Muscle of leg (tissue), 11 donors: ENCODE measurements around the gene SYT2. TPM values are rescaled to one million over a fixed set of nuclear protein-coding genes. Genes with fewer than 3 reads are reported as not detected.
"Not testable (repeated sequence)": the region's sequence is repeated elsewhere in the genome, so short reads cannot be mapped to it uniquely, and the experiment has no call there.

Source experiments
- DNase-seq: peaks from one replicate; pipeline ENCODE4 v3.0.0; 2013
- H3K27ac ChIP-seq: one replicate; pipeline ENCODE4 v1.5.1; 2013; ENCODE audit warnings: mild to moderate bottlenecking, low read length, control low read depth
- H3K27me3 ChIP-seq: one replicate; pipeline ENCODE4 v1.6.1; 2013; ENCODE audit warnings: low read length; ENCODE audit not compliant: control insufficient read depth, insufficient read depth
- H3K36me3 ChIP-seq: one replicate; pipeline ENCODE4 v1.6.1; 2013; ENCODE audit warnings: low read length; ENCODE audit not compliant: control insufficient read depth, insufficient read depth
- H3K4me1 ChIP-seq: one replicate; pipeline ENCODE4 v1.6.1; 2013; ENCODE audit warnings: low read length; ENCODE audit not compliant: control insufficient read depth, insufficient read depth
- H3K4me3 ChIP-seq: one replicate; pipeline ENCODE4 v1.5.1; 2013; ENCODE audit warnings: low read length, control low read depth
- H3K9me3 ChIP-seq: replicated peaks from 2 replicates; pipeline ENCODE4 v1.6.1; 2013; ENCODE audit warnings: low read depth, low read length; ENCODE audit not compliant: control insufficient read depth
- WGBS: methylation state at CpG from one replicate; pipeline ENCODE4 v1.1.5; 2013; ENCODE audit warnings: missing lambda C conversion rate; ENCODE audit not compliant: insufficient coverage; 5-methylcytosine and 5-hydroxymethylcytosine counted together
- polyA plus RNA-seq, 8 donors: library from polyadenylated mRNA; unstranded; fragments of 120-200 nt; gene quantifications; one replicate each; pipeline versions ENCODE4 v1.2.1 to v1.2.3, GENCODE V29; 2013; ENCODE audit warnings: inconsistent platforms in 1 of 8, low replicate concordance in 1 of 8; ENCODE audit not compliant: insufficient read length in 8 of 8, insufficient read depth in 1 of 8
- total RNA-seq: library from RNA; stranded (reverse); fragments of 120-200 nt; gene quantifications from one replicate; pipeline ENCODE4 v1.2.4, GENCODE V29; 2013

The SYT2 gene
- total and polyA plus RNA-seq, 9 donors: 0.04 to 0.63 (median 0.33) TPM

- 42% methylated on average over 7 of the region's 11 CpGs for WGBS
- Histone ChIP-seq H3K4me3 (no peak overlapping the region), H3K9me3 (no peaks in the 10 kb centered on the region), H3K36me3 (no peaks in the 10 kb centered on the region), H3K27me3 (peaks cover 4% of the 10 kb centered on the region), H3K4me1 (peaks cover 36% of the 10 kb centered on the region), H3K27ac (peak overlapping the region; percentile 51)
- DNase-seq: peak; percentile 79
These were observed 94.5 kb downstream of the SYT2 start for GRCh38 chr1:202615501-202616354.

GRCh38 chr1:202615208-202615500 is 95.1 kb downstream of the SYT2 start:
- not testable (repeated sequence) for H3K27me3 ChIP-seq, H3K9me3 ChIP-seq, H3K36me3 ChIP-seq, DNase-seq, H3K4me3 ChIP-seq
- no CpG with 5 or more reads among the region's 1 CpG for WGBS
- H3K27ac ChIP-seq: peak overlapping the region; percentile 51
- H3K4me1 ChIP-seq: peaks cover 36% of the 10 kb centered on the region

GRCh38 chr1:202614363-202615207 is 95.7 kb downstream of the SYT2 start:
- peak; percentile 58 for DNase-seq
- WGBS: 54% methylated on average over 9 of the region's 11 CpGs
- H3K4me3 ChIP-seq, H3K36me3 ChIP-seq, H3K27me3 ChIP-seq, H3K9me3 ChIP-seq: not testable (repeated sequence)
- Histone ChIP-seq H3K27ac (peak overlapping the region; percentile 51), H3K4me1 (peaks cover 36% of the 10 kb centered on the region)

- no CpG with 5 or more reads among the region's 4 CpGs for WGBS
- H3K4me3 ChIP-seq: no peak overlapping the region
- H3K4me1 ChIP-seq: peaks cover 29% of the 10 kb centered on the region
- no peak for DNase-seq
- H3K27ac ChIP-seq: no peak overlapping the region
- no peaks in the 10 kb centered on the region for H3K27me3 ChIP-seq
- no peaks in the 10 kb centered on the region for H3K36me3 ChIP-seq
- no peaks in the 10 kb centered on the region for H3K9me3 ChIP-seq
These were observed 96.7 kb downstream of the SYT2 start for GRCh38 chr1:202613571-202613970.

- WGBS: no CpG with 5 or more reads among the region's 3 CpGs
- not testable (repeated sequence) for H3K27ac ChIP-seq, H3K36me3 ChIP-seq, H3K9me3 ChIP-seq, H3K4me3 ChIP-seq, H3K27me3 ChIP-seq, DNase-seq
- peaks cover 26% of the 10 kb centered on the region for H3K4me1 ChIP-seq
These were observed 98.2 kb downstream of the SYT2 start for GRCh38 chr1:202612036-202612435.

GRCh38 chr1:202605515-202605914 is 104.7 kb downstream of the SYT2 start:
- no peaks in the 10 kb centered on the region for H3K27me3 ChIP-seq
- H3K4me3 ChIP-seq: no peak overlapping the region
- H3K27ac ChIP-seq: no peak overlapping the region
- H3K4me1 ChIP-seq: no peaks in the 10 kb centered on the region
- WGBS: no CpG with 5 or more reads among the region's 5 CpGs
- peaks cover 22% of the 10 kb centered on the region for H3K36me3 ChIP-seq
- no peak for DNase-seq
- no peaks in the 10 kb centered on the region for H3K9me3 ChIP-seq

- Histone ChIP-seq H3K4me3 (no peak overlapping the region), H3K9me3 (no peaks in the 10 kb centered on the region), H3K36me3 (peaks cover 27% of the 10 kb centered on the region), H3K4me1 (peaks cover 5% of the 10 kb centered on the region), H3K27ac (no peak overlapping the region), H3K27me3 (no peaks in the 10 kb centered on the region)
- WGBS: no CpG with 5 or more reads among the region's 2 CpGs
- no peak for DNase-seq
These were observed 106.8 kb downstream of the SYT2 start for GRCh38 chr1:202603435-202603834.

GRCh38 chr1:202600432-202601041 is 109.7 kb downstream of the SYT2 start:
- no peak overlapping the region for H3K4me3 ChIP-seq
- H3K27ac ChIP-seq: no peak overlapping the region
- peaks cover 5% of the 10 kb centered on the region for H3K4me1 ChIP-seq
- DNase-seq: no peak
- H3K9me3 ChIP-seq: no peaks in the 10 kb centered on the region
- peaks cover 30% of the 10 kb centered on the region for H3K36me3 ChIP-seq
- WGBS: 70% methylated on average over 4 of the region's 10 CpGs
- peaks cover 2% of the 10 kb centered on the region for H3K27me3 ChIP-seq

- peaks cover 2% of the 10 kb centered on the region for H3K27me3 ChIP-seq
- peak; percentile 79 for DNase-seq
- no peaks in the 10 kb centered on the region for H3K9me3 ChIP-seq
- 44% methylated on average over 14 of the region's 16 CpGs for WGBS
- H3K4me3 ChIP-seq: no peak overlapping the region
- H3K4me1 ChIP-seq: peaks cover 5% of the 10 kb centered on the region
- H3K27ac ChIP-seq: no peak overlapping the region
- peaks cover 30% of the 10 kb centered on the region for H3K36me3 ChIP-seq
These were observed 110.4 kb downstream of the SYT2 start for GRCh38 chr1:202599669-202600431.
